ENCODE results near the gene EPHA10.

The EPHA10 gene

DNA sequence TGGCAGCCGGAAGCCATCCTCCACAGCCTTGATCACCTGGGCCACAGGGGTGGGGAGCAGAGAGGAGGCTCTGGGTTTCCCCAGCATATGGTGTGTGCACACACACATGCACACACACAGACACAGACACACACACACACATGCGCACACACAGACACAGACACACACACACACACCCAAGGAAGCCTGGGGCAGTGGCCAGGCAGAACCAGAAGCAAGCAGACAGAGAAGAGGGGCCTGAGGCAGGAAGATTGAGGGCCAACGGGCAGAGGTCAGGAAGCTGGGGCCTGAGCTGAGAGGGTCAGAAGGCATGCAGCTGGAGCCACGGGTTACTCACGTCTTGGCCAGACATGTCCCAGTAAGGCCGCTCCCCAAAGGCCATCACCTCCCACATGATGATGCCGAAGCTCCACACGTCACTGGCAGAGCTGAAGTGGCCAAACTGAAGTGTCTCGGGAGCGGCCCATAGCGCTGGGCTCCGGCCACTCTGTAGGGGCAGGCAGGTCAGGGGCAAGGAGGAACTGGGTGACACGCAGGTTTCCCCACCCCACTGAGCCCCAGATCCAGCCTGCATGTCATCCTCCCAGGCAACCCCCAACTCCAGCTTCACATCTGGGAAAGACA is 45.2 kb downstream of the EPHA10 start:
- no peaks in the 10 kb centered on the region for H3K27me3 ChIP-seq (ENCODE audit: insufficient read depth, low read length)
- no peak overlapping the region for H2AFZ ChIP-seq (ENCODE audit: low read length)
- H3K4me1 ChIP-seq (ENCODE audit: insufficient read depth, low read length, severe bottlenecking) = no peaks in the 10 kb centered on the region
- no peak for TF ChIP-seq EZH2 (IDR thresholded peaks at IDR 0.05; ENCODE audit: borderline replicate concordance, low read length)
- TF ChIP-seq CTCF (IDR thresholded peaks at IDR 0.05; ENCODE audit: low read length) = no peak
- no peaks in the 10 kb centered on the region for H4K20me1 ChIP-seq (ENCODE audit: insufficient read depth, low read length)
- no peak overlapping the region for H3K4me3 ChIP-seq (ENCODE audit: low read depth, low read length, poor library complexity, severe bottlenecking)
- no peak overlapping the region for H3K27ac ChIP-seq (ENCODE audit: low read depth, low read length, poor library complexity, severe bottlenecking)
- no peaks in the 10 kb centered on the region for H3K9me3 ChIP-seq (ENCODE audit: low read length)
- H3K36me3 ChIP-seq (ENCODE audit: insufficient read depth, low read length) = no peaks in the 10 kb centered on the region
- no peaks in the 10 kb centered on the region for H3F3A ChIP-seq (ENCODE audit: insufficient read depth, low read length)
- H3K9me2 ChIP-seq (ENCODE audit: low read depth, low read length) = no peaks in the 10 kb centered on the region
- H3K4me2 ChIP-seq (ENCODE audit: low read length) = no peak overlapping the region
- H3K9ac ChIP-seq (ENCODE audit: low read length) = no peak overlapping the region
- no peaks in the 10 kb centered on the region for H3K79me2 ChIP-seq (ENCODE audit: insufficient read depth, low read length)

DNA sequence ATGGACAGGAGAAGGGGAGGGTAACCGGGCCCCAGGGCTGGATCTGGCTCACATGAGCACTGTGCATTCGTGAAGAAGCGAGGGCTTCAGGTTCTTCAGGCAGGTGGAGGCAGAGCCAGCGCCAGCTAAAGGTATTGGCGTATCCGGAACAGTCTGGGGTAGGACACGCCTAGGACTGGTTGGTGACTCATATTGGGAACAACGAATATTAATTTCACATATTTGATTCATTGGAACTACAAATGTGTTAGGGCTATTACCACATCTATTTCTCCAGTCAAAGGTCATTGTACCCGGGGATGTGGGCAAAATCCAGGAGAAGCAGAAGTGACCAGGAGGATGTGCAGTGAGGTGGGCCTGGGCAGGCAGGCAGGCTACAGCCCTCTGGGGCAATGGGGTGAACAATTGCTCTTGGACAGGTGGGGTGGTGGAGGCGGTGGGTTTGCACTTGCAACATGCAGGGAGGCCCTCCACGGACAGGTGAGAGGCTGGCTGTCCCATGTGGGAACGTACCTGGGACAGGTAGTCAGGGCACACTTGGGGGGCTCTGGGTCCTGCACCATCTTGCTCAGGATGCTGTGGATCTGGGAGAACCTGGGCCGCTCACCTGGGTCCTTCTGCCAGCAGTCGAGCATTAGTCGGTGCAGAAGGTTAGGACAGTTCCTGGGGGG is 45.9 kb downstream of the EPHA10 start:
- no peaks in the 10 kb centered on the region for H3K9me3 ChIP-seq (ENCODE audit: low read length)
- no peak overlapping the region for H3K9ac ChIP-seq (ENCODE audit: low read length)
- H3K9me2 ChIP-seq (ENCODE audit: low read depth, low read length) = no peaks in the 10 kb centered on the region
- H3K27me3 ChIP-seq (ENCODE audit: insufficient read depth, low read length) = no peaks in the 10 kb centered on the region
- no peaks in the 10 kb centered on the region for H3K4me1 ChIP-seq (ENCODE audit: insufficient read depth, low read length, severe bottlenecking)
- no peaks in the 10 kb centered on the region for H3F3A ChIP-seq (ENCODE audit: insufficient read depth, low read length)
- H3K4me2 ChIP-seq (ENCODE audit: low read length) = no peak overlapping the region
- no peak overlapping the region for H2AFZ ChIP-seq (ENCODE audit: low read length)
- H4K20me1 ChIP-seq (ENCODE audit: insufficient read depth, low read length) = no peaks in the 10 kb centered on the region
- no peaks in the 10 kb centered on the region for H3K36me3 ChIP-seq (ENCODE audit: insufficient read depth, low read length)
- no peak overlapping the region for H3K27ac ChIP-seq (ENCODE audit: low read depth, low read length, poor library complexity, severe bottlenecking)
- TF ChIP-seq EZH2 (IDR thresholded peaks at IDR 0.05; ENCODE audit: borderline replicate concordance, low read length) (no peak), CTCF (IDR thresholded peaks at IDR 0.05; ENCODE audit: low read length) (no peak)
- H3K79me2 ChIP-seq (ENCODE audit: insufficient read depth, low read length) = no peaks in the 10 kb centered on the region
- no peak overlapping the region for H3K4me3 ChIP-seq (ENCODE audit: low read depth, low read length, poor library complexity, severe bottlenecking)

DNA sequence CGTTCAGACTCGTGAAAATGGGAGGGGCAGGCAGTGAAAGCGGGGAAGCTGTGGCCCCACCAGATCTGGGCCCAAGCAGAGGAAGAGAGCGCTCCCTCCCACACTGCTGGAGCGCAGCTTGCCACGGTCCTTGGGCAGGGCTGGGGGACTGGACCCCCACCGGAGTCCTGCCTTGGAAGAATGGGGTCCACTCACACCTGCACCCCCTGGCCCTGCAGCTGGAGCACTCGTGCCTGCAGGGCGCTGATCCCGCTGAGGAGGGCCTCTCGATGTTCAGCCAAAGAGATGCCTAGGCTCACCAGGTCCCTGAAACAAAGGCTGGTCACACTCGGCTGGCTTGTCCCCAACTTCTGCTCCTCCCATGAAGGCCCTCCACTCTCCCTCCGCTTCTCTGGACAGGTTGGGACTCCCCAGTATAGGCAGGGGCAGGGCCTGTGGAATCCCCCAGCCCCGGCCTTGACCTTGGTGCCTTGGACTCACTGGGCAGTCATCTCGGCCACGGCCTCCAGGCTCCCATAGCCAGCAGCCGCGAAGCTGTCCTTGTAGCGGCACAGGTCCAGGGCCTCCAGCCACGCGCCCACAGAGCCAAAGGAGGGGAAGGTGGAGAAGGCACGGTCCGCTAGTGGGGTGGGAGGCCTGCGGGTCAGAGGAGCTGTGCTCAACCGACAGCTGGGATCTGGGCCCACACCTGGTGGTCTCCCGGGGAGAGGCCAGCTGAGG is 46.6 kb downstream of the EPHA10 start:
- H3K4me2 ChIP-seq (ENCODE audit: low read length) = no peak overlapping the region
- no peak overlapping the region for H2AFZ ChIP-seq (ENCODE audit: low read length)
- H3K27me3 ChIP-seq (ENCODE audit: insufficient read depth, low read length) = no peaks in the 10 kb centered on the region
- no peaks in the 10 kb centered on the region for H3K9me3 ChIP-seq (ENCODE audit: low read length)
- H3K4me1 ChIP-seq (ENCODE audit: insufficient read depth, low read length, severe bottlenecking) = no peaks in the 10 kb centered on the region
- TF ChIP-seq EZH2 (IDR thresholded peaks at IDR 0.05; ENCODE audit: borderline replicate concordance, low read length) (no peak), CTCF (IDR thresholded peaks at IDR 0.05; ENCODE audit: low read length) (no peak)
- H3F3A ChIP-seq (ENCODE audit: insufficient read depth, low read length) = no peaks in the 10 kb centered on the region
- H3K79me2 ChIP-seq (ENCODE audit: insufficient read depth, low read length) = no peaks in the 10 kb centered on the region
- H4K20me1 ChIP-seq (ENCODE audit: insufficient read depth, low read length) = no peaks in the 10 kb centered on the region
- no peak overlapping the region for H3K4me3 ChIP-seq (ENCODE audit: low read depth, low read length, poor library complexity, severe bottlenecking)
- no peaks in the 10 kb centered on the region for H3K9me2 ChIP-seq (ENCODE audit: low read depth, low read length)
- no peaks in the 10 kb centered on the region for H3K36me3 ChIP-seq (ENCODE audit: insufficient read depth, low read length)
- no peak overlapping the region for H3K9ac ChIP-seq (ENCODE audit: low read length)
- no peak overlapping the region for H3K27ac ChIP-seq (ENCODE audit: low read depth, low read length, poor library complexity, severe bottlenecking)
